HG03442 (cell line): Measurements from ENCODE around the gene MOK.
"Not testable (repeated sequence)": the region's sequence is repeated elsewhere in the genome, so short reads cannot be mapped to it uniquely, and the experiment has no call there.

Experiments
- ATAC-seq: cut with Tn5 transposase; IDR thresholded peaks from one replicate; pipeline ENCODE4 v1.9.1; 2021; ENCODE audit warnings: mild to moderate bottlenecking, moderate library complexity; ENCODE audit not compliant: unreplicated experiment

The MOK gene

GRCh38 chr14:102321456-102322422 lies 16.8 kb upstream of the MOK start:
- no peak for ATAC-seq

GRCh38 chr14:102320671-102321455 lies 15.9 kb upstream of the MOK start:
- no peak for ATAC-seq

DNA sequence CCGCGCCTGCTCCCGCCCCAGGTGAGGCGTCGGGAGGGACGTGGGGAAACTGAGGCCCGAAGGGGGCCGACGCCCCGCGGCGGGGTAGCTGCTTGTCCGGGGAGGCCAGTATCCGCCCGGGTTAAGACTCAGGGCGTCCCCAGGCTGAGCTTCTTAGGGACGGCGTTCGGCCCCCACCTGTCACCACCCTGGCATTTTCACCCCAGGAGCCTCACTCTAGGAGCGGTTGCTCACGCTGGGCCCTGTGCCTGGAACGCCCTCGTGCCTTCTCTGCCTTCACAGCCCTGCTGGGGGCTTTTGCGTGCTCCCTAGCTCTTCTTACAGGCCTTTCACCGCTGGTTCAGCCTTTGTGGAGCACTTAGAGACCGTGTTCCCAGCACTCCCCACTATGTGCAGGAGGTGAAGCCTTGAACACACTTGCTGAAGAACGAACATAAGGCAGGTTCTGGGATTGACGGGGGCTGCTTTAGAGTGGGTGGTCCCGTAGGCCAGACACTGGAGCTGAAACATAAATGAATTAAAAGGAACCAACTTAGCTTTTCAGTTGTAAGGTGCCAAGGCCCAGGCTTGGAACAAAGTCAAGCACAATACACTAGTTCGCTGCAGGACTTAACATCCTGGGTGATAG lies 15.2 kb upstream of the MOK start:
- ATAC-seq, result peak; percentile 20

- peak; percentile 55 for ATAC-seq
These were observed 14.5 kb upstream of the MOK start, which contains the start of gene ZNF839 for GRCh38 chr14:102319351-102320032. TSS of gene ZNF839 (plus strand) at chr14:102319746. CDS start at chr14:102319766, 20 bp downstream.

DNA sequence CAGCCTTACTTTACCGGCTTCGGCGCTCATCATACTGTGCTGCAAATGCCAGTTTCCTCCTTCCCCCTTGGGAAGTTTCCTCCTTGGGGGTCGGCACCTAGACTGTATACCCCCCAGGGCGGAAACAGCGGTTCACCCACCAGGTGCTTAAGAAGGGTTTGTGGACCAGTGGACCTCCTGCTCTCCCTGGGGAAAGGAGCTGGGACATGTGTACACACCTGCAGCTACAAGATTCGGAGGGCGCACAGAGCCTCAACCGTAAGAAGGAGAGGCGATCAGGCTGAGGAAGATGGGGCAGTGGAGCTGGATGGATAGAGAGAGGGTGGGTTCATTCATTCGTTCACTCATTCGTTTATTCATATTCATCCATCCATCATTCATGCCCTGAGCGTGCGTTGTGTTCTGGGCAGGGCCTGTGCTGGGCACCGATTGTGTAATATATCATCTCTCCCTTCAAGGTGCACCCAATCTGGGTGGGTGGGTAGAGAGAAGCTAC lies 13.9 kb upstream of the MOK start:
- ATAC-seq, result no peak

- no peak for ATAC-seq
These were observed 12.7 kb upstream of the MOK start for GRCh38 chr14:102317564-102318248.

DNA sequence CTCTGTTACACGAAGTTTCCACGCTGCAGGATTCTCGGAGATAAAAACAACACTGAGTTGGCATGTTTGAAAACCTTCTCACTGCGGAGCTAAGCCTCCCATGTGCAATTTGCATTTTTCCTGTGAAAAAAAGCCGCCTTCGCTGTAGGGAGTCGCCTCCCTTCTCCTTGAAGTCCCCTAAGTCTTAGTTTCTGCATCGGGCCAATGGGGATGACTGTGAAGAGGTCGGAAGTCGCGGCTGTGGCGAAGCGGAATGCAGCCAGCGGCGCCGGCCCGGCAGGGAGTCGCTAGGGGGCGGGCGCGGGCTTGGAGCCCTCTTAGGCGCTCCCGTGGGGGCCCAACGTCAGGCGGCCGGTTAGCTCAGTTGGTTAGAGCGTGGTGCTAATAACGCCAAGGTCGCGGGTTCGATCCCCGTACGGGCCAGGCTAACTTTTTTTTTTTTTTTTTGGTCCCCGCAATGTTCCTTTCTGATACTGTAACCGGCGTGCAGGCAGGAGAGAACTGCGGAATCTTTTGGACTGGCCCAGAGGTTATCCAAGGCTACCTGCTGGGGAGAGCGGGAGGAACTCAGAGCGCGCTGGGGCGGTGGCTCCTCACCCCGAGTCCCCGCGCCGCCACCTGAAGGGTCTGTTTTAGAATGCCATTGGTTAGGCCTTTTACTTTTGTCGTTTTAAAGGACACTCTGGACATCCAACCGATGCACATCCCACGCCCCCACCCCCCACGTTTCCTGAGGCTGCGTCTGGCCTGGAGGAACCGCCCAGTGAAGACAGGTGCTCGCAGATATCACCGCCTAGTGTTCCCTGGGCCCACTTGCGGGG lies 12.0 kb upstream of the MOK start:
- peak; percentile 64 for ATAC-seq

DNA sequence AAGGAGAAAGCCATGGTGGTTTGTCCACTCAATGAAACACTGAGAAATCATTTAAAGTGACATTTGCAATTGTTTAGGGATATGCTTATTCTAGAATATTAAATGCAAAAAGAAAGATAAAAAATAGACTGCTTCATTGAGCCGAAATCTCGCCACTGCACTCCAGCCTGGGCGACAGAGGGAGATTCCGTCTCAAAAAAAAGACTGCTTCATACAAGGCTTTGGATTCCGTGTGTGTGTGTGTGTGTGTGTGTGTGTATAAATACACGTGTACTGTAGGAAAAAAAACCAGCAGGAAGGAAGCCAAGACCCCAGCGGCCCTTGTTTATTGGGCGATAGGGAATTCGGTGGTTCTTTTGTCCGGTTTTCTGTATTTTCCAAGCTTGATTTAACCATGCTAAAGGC lies 11.4 kb upstream of the MOK start:
- no peak for ATAC-seq

GRCh38 chr14:102315121-102315520 lies 10.2 kb upstream of the MOK start:
- ATAC-seq, result no peak

DNA sequence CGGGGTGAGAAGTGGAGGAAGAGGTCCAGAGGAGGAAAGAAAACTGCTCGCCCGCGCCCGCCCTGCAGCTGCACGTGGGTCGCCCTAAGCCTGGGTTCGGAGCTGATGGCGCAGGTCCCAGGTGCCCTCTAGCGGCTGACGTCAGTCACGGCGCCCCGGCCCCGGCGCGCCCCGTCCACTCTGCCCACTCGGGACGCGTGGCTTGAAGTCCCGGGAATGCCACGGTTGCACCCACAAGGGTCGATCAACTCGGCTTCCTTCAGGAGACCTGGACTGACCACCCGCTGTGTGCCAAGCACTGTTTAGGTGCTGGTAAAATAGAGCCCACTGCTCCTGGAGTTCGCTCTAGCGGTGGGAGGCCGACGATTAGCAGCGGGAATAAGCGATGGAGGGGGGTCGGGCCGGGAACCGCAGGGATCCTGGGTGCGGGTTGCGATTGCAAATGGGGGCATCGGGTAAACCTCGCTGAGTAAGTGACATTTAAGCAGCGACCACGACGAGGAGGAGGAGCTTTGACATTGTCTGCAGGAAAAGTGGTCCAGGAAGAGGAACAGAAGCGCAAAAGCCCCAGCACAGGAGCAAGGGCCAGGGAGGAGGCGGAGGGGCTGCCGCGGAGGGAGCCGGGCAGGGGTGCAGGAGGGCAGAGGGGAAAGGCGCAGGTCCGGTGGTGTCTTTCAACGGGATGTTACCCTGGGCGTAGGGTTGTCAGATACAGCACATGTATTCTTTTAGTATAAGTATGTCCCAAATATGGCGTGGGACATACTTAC lies 9.5 kb upstream of the MOK start:
- no peak for ATAC-seq

DNA sequence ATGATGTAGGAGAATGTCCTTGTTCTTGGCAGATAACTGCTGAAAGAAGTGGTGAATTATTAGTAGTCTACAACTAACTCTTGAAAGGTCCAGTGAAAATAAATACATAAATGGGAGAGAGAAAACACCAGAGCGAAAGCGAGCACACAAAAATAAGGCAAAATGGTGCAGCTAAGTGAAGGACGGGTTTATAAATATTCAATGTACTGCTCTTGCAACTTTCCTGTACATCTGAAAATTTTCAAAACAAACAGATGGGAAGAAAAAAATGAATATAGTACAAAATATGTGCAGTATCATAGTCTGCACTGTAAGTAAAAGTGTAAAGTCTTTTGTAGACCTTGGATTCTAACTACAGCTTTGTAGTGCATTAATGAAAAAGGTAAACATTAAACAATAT lies 1.3 kb downstream of the MOK start:
- no peak for ATAC-seq

DNA sequence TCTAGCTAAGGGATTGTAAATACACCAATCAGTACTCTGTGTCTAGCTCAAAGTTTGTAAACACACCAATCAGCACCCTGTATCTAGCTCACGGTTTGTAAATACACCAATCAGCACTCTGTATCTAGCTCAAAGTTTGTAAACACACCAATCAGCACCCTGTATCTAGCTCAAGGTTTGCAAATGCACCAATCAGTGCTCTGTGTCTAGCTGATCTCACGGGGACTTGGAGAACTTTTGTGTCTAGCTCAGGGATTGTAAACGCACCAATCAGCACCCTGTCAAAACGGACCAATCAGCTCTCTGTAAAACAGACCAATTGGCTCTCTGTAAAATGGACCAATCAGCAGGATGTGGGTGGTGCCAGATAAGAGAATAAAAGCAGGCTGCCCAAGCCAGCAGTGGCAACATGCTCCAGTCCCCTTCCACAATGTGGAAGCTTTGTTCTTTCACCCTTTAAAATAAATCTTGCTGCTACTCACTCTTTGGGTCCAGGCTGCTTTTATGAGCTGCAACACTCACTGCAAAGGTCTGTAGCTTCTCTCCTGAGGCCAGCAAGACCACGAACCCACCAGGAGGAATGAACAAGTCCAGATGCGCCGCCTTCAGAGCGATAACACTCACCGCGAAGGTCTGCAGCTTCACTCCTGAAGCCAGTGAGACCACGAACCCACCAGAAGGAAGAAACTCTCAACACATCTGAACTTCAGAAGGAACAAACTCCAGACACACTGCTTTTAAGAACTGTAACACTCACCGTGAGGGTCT lies 6.5 kb downstream of the MOK start:
- ATAC-seq, result not testable (repeated sequence)

DNA sequence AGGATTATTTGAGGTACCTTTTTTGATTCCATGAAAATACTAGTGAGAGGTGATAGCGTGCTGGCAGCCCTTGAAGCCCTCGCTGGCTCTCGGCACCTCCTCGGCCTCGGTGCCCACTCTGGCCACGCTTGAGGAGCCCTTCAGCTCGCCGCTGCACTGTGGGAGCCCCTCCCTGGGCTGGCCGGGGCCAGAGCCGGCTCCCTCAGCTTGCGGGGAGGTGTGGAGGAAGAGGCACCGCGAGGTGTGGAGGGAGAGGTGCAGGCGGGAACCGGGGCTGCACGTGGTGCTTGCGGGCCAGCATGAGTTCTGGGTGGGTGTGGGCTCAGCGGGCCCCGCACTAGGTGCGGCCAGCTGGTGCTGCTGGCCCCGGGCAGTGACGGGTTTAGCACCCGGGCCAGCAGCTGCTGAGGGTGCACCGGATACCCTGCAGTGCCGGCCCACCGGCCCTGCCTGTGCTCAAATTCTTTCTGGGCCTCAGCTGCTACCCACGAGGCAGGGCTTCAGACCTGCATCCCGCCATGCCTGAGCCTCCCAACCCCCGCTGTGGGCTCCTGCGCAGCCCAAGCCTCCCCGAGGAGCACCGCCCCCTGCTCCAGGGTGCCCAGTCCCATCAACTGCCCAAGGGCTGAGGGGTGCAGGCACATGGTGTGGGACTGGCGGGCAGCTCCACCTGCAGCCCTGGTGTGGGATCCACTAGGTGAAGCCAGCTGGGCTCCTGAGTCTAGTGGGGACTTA lies 7.4 kb downstream of the MOK start:
- no peak for ATAC-seq

DNA sequence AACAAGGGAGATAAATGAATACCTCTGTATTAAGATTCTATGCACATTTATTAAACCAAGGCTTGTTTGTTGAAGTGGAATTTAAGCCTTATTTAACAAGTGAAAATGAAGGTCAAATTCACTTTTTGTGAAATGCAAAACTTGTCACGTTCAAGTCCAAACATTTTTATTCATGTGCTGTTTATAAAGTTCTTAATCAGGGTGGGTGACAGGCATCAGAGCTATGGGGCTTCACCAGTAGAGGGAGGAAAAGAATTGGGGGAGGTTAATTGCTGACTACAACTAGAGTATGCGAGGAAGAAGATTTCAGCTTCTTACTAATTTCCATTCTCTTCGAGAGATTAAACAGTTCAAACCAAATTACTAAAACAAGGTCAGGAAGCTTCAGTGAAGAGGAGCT lies 9.7 kb downstream of the MOK start:
- ATAC-seq, result no peak

DNA sequence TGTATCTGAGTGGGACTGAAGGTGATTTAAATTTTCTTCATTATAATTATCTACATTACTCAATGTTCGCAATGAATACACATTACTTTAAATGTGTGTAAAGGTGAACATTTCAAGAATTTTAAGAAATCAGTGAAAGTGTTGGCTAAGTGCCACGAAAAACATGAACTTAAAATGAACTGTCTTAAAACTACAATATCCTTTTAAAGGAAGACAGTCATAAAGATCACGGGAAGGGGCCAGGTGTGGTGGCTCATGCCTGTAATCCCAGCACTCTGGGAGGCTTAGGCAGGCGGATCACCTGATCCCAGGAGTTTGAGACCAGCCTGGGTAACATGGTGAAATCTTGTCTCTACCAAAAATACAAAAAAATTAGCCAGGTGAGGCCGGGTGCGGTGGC lies 11.2 kb downstream of the MOK start:
- no peak for ATAC-seq

DNA sequence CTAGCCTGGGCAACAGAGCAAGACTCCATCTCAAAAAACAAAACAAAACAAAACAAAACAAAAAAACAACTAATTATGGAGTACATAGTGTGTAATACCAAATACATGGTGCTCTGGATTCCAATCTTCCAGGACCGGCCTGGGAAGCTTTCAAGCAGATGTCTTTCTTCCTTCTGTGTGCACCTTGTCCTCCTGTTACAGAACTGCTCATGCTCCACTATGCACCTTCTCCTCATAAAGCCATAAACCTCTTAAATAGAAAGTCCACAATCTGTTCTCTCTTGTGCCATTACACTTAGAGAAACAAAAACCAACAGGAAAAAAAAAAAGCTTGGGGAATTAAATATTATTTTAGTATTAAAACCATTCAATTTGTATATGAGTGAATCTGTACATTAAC lies 12.5 kb downstream of the MOK start:
- ATAC-seq, result no peak

GRCh38 chr14:102288139-102288538 lies 16.8 kb downstream of the MOK start:
- ATAC-seq, result no peak
